HG02852 (cell line): ENCODE measurements around the gene ADORA3.

Source experiments
- ATAC-seq: cut with Tn5 transposase; IDR thresholded peaks from one replicate; pipeline ENCODE4 v1.9.1; 2021; ENCODE audit warnings: mild to moderate bottlenecking, moderate library complexity; ENCODE audit not compliant: unreplicated experiment

Gene ADORA3

DNA sequence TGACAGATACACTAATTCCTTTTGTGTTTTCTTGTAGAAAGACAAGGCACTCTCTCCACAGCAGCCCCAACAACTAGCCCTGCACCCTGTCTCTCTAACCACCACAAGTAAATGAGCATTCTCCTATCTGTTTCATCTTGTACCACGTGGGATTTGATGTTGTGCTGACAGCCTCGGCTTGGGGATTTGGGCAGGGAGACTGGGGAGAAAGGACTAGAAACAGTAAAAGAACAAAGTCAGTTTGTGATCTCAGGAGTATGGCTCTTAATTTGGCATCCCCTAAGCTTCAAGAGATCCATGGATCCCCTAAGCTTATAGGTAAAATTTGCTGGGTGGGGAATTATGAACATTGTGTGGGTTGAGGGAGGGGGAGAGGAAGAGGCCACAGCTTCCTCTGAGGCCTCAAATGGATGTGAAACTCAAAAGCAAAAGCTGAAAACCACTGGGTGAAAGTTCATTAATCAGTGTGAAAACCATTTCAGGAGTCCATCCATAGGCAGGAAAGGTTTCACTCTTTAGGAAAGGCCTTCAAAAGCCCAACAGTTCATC lies 26.6 kb downstream of the ADORA3 start:
- ATAC-seq = peak; percentile 78

DNA sequence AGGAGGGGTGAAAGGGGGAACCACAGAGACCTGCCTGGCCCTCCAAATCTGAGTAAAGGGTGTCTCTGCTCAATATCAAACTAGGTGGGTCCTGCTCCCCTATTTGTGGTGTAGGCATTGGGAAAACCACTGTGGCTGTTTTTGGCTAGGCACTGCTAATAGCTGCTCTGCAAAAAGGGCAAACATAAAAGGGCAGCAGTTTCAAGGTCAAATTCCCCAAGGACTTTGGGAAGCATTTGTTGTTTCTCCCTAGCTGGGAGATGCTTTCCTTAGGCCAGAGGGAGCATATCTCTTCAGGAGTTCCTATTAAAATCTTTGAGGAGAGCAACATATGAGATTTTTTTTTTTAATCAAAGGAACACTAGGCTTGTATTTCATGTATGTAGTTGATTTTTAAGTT lies 27.2 kb downstream of the ADORA3 start:
- ATAC-seq = no peak

DNA sequence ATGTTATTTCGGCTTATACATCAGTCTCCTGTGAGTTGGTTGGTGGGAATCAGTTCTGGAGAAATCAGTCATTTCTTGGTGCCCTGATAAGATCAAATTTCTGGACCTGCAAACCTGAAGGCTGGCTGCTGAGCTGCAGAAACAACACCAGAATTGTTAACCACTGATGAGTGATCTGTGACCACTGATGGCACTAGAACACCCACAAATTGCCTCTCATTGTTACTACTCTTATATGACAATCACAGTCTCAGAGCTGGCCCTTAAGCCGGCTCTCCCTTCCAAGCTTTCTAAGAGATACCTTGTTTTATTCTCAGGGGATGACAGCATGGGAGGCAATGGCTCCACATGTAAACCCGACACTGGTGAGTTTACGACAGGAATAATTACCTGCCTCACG lies 27.7 kb downstream of the ADORA3 start:
- peak; percentile 40 for ATAC-seq

DNA sequence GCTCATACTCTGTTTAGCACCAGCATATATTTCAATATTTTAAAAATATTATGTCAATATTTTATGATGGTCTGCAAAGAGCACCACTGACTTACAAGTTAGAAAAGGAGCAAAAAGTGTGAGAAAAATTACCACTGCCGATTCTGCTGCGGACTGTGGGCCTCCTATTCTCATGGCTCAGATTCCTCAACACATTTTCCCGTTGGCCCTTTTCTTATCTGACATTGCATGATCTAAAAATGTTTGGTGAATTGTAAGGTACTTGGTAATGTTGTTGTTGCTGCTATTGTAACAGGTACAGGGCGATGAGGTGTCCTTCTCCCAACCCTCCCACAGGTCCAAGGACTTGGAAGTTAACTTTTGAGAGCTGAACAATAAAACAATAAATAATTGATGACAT lies 28.9 kb downstream of the ADORA3 start:
- ATAC-seq = no peak

DNA sequence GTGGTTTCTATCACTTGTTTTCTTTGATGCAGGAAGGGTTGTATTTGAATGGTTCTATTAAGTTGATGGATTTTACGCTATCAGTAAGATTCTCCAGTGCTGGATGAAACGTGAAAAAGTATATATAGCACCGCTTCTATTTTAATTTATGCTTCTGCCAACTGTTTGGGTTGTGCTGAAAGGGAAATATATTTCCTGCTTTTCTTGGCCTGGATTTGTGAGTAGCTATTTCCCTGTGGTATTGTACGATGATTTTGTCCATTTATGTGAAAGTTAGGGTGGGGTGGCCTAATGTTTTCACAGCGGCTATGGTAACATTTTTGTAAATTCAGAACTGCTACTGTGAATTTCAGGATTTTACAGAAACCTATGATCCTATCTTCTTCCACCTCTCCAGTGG lies 29.3 kb downstream of the ADORA3 start:
- ATAC-seq = no peak

DNA sequence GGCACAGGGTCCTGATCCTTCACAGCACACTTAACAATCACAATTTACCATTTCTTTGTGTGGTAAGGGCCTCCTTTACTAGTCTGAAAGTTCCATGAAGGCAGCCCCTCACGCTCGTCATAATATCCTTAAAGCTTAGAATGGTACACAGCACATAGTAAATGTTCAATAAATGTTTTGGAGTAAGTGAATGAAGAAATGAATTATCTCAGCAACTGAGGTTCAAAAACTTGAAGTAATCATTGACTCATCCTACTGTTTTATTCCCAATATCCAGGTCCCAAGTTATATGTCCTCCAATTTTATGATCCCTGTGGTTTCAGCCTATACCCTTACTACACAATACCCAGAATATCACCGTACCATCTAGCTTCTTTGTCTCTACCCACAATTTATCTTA lies 31.9 kb downstream of the ADORA3 start:
- no peak for ATAC-seq

DNA sequence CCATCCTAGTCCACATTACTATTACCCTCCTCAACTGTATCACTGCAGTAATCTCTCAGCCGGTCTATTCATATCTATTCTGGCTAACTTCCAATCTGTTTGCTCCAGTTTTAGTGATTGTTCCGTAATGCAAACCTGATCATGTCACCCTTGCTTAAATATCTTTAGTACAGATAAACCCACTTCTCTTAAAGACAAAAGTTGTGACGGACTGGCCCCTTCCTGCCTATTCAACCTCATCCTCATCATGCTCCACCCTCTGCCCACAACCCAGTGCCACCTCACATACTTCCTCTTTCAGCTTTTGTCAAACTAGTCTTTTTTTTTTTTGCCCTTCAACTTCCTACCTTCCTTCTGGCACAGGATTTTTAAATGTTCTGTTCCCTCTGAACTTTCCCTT lies 32.4 kb downstream of the ADORA3 start:
- ATAC-seq = no peak

DNA sequence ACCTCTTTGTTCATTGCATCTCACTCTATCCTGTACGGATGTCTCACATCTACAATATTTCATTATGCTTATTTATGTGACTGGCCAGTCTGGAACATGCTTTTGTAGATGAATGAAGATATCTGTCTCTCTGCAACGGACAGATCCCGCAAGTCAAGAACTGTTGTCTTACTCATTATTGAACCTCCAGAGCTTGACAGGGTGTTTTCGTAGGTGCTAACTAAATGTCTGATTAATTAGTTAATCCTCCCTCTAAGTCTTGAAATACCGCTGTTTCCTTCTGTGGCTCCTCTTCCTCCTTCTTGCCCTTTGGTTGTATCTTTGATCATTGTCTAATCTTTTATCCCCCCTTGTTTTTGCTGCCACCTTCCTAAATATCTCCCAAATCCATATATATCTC lies 32.8 kb downstream of the ADORA3 start:
- no peak for ATAC-seq

DNA sequence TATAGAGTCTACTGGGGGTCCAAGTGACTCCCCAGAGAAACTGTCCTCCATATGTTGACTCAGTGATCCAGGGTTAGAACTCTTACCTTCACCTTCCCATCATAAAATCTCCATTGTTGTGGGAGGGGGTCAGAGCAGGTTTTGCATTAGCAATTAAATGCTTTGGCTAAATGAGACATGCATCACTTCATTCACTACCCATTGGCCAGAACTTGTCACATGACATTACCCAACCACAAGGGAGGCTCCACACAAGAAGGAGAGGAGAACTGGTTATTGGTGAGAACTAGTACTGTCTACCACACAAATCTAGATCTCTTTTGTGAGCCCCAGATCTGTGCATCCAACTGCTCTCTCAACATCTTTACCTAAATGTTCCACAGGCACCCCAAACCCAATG lies 33.9 kb downstream of the ADORA3 start:
- no peak for ATAC-seq

DNA sequence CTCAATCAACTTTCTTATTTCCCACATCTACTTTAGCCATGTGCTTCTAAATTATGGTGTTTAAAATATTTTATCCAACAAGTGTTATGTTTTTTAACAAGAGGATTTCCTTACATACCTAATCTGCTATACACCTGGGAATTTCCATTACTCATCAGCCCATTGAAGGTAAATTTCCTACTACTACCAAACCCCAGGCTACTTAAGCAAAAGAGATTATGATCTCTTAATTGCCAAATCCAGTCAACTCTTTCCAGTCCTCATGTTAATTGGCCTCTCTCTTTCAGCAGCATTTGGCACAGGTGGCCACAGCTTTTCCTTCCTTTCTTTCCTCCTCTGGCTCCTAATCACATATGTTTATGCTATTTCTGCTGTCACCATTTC lies 34.7 kb downstream of the ADORA3 start:
- no peak for ATAC-seq

DNA sequence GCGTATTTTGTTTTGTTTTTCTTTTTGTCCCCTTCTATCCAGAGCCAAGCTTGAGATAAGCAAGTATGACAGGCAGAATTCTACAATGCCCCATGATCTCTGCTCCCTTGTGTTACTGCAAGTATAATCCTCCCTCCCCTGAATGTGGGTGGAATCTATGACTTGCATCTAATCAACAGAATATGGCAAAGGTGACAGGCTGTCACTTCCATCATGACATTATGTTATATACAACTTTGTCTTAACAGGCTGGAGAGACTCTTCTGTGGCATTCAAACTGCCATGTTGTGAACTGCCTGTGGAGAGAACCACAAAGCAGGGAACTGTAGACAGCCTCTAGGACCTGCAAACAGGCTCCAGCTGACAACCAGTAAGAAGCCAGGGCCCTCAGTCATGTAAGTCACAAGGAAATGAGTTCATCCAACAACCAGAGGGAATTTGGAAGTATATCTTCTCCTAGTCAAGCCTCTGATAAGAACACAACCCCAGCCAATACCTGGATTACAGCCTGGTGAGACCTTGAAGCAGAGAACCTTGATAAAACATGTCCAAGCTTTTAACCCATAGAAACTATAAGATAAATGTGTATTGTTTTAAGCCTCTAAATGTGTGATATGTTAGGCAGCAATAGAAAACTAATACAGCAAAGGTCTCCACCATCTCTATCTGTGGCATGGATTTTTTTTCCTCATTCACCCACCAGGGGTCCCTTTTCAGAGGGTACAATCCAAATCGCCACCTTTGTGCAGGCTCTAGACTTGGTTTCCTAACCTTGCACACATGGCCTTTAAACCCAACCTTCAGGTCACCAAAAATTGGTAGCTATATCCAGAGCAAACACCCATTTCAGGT lies 35.3 kb downstream of the ADORA3 start:
- ATAC-seq = no peak

DNA sequence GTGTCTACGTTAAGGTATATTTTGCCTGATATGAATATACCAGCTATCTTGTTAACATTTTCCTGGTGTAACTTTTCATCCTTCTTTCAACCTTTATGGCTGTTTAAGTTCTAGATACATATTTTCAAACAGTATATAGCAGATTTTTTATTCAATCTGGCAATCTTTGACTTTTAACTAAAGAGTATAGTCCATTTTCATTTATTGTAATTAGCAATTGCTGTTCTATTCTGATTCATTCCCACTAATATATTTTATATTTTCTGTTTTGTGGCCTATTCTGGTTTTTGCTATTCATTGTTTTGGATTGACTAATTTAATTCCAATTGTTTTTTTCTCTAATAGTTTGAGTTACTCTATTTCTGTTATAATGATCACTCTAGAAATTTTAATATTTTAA lies 37.0 kb downstream of the ADORA3 start:
- no peak for ATAC-seq

DNA sequence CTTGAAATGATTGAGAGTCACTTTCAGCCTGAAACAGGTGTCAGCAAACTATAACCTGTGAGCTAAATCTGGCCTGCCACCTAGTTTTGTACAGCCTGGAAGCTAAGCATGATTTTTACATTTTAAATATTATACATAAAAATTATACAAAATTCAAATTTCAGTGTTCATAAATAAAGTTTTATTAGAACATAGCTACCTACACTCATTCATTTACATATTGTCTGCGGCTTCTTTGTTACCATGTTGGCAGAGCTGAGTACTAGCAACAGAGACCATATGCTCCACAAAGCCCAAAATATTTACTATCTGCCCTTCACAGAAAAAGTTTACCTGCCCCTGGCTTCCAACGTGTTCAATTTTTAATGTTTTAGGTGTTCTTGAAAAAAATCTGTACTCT lies 37.7 kb downstream of the ADORA3 start:
- ATAC-seq = no peak

DNA sequence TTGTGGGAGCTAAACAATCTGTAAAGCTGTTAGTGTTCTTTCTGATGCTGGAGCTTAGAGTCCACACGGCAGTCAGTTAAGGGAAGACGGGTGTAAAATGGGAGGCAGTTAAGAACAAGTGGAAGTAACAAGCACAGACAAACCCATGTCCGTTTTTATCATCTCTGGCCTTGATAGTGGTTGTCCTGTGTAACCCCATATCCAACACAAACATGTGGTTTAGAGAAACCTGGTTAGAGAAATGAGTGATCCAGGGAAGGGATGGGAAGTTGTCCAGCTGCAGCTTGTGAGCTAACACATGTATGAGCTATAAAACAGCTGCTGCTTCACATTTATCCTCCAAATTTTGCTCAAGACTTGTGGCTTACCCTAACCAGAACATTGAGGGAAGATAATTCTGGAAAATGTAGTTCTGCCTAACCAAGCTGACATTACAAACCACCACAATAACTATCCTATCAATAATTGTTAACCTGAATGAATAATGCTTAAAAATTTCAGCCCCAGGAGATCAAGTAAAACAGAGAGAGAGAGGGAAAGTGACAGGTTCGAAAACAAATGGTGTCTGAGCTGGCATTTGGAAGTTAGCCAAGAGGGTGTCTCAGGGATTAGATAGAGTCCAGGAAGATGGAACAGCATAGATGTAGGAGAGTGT lies 40.3 kb downstream of the ADORA3 start:
- ATAC-seq = no peak

DNA sequence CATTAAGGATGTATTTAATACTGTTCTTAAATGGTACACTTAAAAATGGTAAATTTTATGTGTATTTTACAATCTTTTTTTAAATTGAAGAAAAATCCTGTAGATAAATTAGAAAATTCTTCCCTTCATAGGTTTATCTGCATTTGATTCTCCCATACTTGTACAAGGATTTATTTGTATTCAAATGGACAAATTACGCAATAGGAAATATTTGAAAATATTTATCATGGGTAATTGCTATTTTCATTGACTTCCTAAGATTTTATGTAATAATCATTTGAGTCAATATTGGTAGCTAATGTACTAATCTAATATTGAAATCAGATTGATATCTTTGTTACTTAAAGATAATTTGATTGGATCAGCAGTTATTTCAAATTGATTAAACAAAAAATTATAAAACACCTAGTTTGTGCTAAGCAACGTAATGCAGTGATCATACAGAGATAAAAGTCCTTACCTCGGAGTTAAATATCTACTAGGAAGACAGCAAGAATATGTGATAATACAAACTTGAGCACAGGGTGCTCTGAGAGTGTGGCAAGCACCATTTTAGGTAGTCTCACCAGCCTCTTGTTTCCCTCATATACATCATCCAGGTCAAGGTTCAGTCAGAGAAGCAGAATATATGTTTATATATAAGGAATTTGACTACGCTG lies 40.9 kb downstream of the ADORA3 start:
- ATAC-seq = no peak

DNA sequence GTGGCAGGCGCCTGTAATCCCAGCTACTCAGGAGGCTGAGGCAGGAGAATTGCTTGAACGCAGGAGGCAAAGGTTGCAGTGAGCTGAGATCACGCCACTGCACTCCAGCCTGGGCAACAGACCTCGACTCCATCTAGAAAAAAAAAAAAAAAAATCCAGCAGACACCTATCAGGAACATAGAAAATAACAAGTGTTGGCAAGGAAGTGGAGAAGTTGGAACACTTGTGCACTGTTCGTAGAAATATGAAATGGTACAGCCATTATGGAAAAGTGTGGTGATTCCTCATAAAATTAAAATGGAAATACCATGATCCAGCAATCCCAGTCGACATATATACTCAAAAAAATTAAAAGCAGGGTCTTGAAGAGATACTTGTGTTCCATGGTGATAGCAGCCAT lies 41.7 kb downstream of the ADORA3 start:
- no peak for ATAC-seq

DNA sequence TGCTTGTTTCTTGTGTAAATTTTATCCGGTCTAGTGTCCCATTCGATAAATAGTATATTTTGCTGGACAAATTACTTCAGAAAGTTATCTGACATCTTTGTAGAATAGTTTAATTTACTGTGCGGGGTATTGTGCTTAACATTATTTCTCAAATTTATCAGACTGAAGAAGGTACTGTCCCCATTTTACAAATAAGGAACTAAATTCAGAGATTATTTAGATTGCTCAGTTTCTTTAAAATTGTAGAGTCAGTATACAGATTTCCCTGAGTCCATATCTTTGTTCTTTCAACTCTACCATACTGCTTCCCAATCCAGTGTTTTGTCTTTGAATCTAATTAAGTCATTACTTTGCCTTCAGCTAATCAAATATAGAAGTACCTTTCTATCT lies 47.8 kb downstream of the ADORA3 start:
- no peak for ATAC-seq

DNA sequence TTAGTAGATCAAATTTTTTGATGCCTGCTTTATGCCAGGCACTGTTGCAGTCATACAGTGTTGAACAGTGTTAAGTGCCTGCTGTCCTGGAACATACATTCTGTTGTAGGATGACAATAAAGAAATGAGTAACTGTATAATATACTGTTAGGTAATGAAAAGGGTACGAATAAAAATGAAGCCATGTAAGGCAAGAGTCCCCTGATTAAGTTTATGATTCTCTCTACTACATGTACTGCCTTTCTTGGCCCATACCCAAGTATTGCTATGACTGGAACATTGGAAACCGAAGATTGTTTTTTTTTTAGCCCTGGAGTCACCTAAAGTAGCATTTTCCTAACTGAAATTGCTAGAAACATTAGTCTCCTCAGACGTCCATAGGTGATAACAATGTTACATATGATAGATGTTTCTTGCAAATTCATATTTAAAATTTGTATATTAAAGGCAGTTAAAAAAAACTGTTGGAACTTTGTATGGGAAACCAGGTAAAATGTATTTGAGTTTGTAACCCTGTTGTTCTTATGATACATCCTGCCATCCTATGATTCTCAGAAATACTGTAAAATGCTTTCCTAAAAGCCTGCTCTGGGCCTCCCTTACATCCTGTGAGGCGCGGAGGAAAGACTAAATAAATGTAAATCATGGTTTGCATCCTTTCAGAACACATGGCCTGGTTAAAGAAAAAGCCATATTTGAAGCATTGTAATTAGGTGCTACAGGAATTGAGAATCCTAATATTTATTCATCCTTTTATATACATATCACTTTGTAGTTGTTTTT lies 48.4 kb downstream of the ADORA3 start:
- ATAC-seq = no peak

DNA sequence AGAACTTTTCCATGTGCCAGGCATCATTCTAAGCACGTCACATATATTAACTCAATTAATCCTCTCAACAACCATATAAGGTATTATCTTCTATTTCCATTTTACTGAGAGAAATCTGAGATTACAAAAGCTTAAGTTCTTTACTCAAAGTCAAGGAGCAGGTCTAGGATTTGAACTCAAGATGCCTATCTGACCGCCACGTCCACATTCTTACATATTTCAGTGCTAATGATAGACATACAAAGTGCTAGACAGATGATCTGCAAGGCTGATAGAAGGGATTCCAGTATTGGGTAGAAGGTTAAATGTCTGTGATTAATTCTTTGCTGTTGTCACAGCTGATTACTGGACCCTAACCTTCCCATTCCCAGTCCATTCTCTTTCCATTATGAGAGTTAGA lies 49.7 kb downstream of the ADORA3 start:
- ATAC-seq = no peak

DNA sequence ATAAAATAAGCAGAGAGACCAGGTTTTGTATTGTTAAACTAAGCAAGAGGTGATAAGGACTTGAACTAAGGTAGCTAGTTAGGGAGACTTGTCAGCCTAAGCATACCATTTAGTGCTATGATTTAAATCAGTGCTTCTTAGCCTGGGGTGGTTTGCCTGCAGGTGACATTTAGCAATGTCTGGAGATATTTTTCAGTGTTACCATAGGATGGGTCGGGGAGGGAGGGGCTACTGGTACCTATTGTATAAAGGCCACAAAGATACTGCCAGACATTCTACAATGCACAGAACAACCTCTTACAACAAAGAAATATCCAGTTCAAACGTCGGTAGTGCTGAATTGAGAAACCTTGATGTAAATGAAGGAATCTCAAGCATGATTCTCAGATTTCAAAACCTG lies 50.9 kb downstream of the ADORA3 start:
- no peak for ATAC-seq

DNA sequence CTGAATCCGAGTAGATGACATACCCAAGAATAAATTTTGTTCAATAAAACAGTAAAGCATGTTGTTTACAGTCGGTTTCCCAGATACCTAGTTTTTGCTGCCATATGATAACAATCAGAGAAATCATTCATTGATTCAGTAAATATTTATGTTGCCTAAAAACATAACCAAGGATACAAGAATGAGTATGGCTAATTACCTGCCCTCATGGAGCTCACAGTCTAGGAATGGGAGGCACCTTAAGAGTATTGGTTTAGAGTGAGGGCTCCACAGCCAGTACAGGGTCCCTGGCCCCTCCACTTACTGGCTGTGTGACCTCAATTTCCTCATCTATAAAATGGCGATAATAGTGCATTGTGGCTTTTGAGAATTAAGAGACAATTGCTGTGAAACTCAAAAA lies 53.2 kb downstream of the ADORA3 start:
- no peak for ATAC-seq
